ENCODE data around the gene SNX21.

- TF ChIP-seq CTCF (IDR thresholded peaks at IDR 0.05; ENCODE audit: low read depth, low read length, poor library complexity, severe bottlenecking) (no peak), EZH2phosphoT487 (IDR thresholded peaks at IDR 0.05; ENCODE audit: borderline replicate concordance, low read length) (no peak)
Observed at GRCh38 chr20:45813006-45813340, 20.6 kb upstream of the SNX21 start.
